ENCODE results near the gene SH3BP1.

- TF ChIP-seq POLR2A (IDR thresholded peaks at IDR 0.05): no peak
- no peak for TF ChIP-seq CTCF (IDR thresholded peaks at IDR 0.05)
- TF ChIP-seq POLR2AphosphoS5 (IDR thresholded peaks at IDR 0.05; ENCODE audit: insufficient read depth in 1 of 2, low read depth in 1 of 2): no peak
Observed at GRCh38 chr22:37705205-37705604, 65.7 kb downstream of the SH3BP1 start.
